GM12878 (cell line): ENCODE data around the gene ACOT13. TPM values are rescaled to one million over a fixed set of nuclear protein-coding genes. Genes with fewer than 3 reads are reported as not detected.

Source experiments
- ATAC-seq: fragments of 200-7000 bp; cut with Tn5 transposase; 3 replicates; pipeline ENCODE4 v1.9.1; 2020; ENCODE audit warnings: mild to moderate bottlenecking, moderate library complexity
- BruUV-seq: library from RNA; stranded (reverse); fragments of 400-500 nt; replicated peaks from 2 replicates; lab custom pipeline; 2021; lab: Mats Ljungman, UMichigan
- CTCF ChIA-PET: fragments of 300-600 bp; sonication (Branson Sonifier 250); formaldehyde crosslinking; extraction: SDS; loops from one replicate; lab custom pipeline; 2021; ENCODE audit warnings: inconsistent platforms; lab: Yijun Ruan, JAX
- POLR2A ChIA-PET: fragments of 350-600 bp; formaldehyde crosslinking; extraction: SDS; loops from one replicate; lab custom pipeline; 2021; ENCODE audit warnings: inconsistent platforms; lab: Charles Lee
- RAD21 ChIA-PET: fragments of 300-600 bp; sonication (Branson Sonifier 250); formaldehyde crosslinking; loops from one replicate; lab custom pipeline; 2023; ENCODE audit warnings: antibody characterized with exemption; ENCODE audit not compliant: unreplicated experiment; lab: Charles Lee
- SMC1A ChIA-PET: fragments of 300-600 bp; sonication (Branson Sonifier 250); formaldehyde crosslinking; loops from one replicate; lab custom pipeline; 2023; ENCODE audit not compliant: unreplicated experiment, uncharacterized antibody; lab: Charles Lee
- DNase-seq: peaks from one replicate; pipeline ENCODE4 v3.0.0-alpha.2; 2011; ENCODE audit warnings: low read depth, low spot score
- FAIRE-seq: peaks from 3 replicates; lab custom pipeline; 2011; peaks lifted over from hg19 to GRCh38; lab: Jason Lieb, UNC
- H2AFZ ChIP-seq: 2 replicates; pipeline ENCODE4 v1.6.0; 2011; ENCODE audit warnings: low read depth, low read length, control low read depth; ENCODE audit not compliant: control insufficient read depth
- H3K27ac ChIP-seq: 2 replicates; pipeline ENCODE4 v1.5.1; 2011; ENCODE audit warnings: control low read depth; ENCODE audit not compliant: control insufficient read depth, insufficient read depth
- H3K27me3 ChIP-seq, 2 experiments: replicated peaks in 1 of 2; 2 replicates each; pipeline versions ENCODE4 v1.6.0 to v1.6.1; 2011; ENCODE audit warnings: low read length in 1 of 2; ENCODE audit not compliant: control insufficient read depth in 2 of 2, insufficient read depth in 2 of 2
- H3K36me3 ChIP-seq, 2 experiments: 2 replicates each; pipeline ENCODE4 v1.5.1; 2011; ENCODE audit warnings: low read length in 1 of 2; ENCODE audit not compliant: control insufficient read depth in 2 of 2, insufficient read depth in 2 of 2
- H3K4me1 ChIP-seq: 2 replicates; pipeline ENCODE4 v1.6.1; 2011; ENCODE audit warnings: mild to moderate bottlenecking, low read length, moderate library complexity, mixed read lengths; ENCODE audit not compliant: control insufficient read depth, insufficient read depth
- H3K4me2 ChIP-seq: 2 replicates; pipeline ENCODE4 v1.6.0; 2011; ENCODE audit warnings: control low read depth; ENCODE audit not compliant: control insufficient read depth, insufficient read depth
- H3K4me3 ChIP-seq: fragments of 200-600 bp; sonication (generic); 2 replicates; pipeline ENCODE4 v1.5.1; 2016
- H3K79me2 ChIP-seq: 2 replicates; pipeline ENCODE4 v1.6.0; 2011; ENCODE audit warnings: low read length; ENCODE audit not compliant: control insufficient read depth, insufficient read depth
- H3K9ac ChIP-seq: 2 replicates; pipeline ENCODE4 v1.8.0; 2011; ENCODE audit warnings: low read length, control low read depth, mixed read lengths; ENCODE audit not compliant: control insufficient read depth, insufficient read depth
- H3K9me3 ChIP-seq: replicated peaks from 3 replicates; pipeline ENCODE4 v1.5.1; 2011; ENCODE audit warnings: mild to moderate bottlenecking, low read length; ENCODE audit not compliant: control insufficient read depth, insufficient read depth
- H4K20me1 ChIP-seq: 2 replicates; pipeline ENCODE4 v1.6.0; 2011; ENCODE audit not compliant: control insufficient read depth, insufficient read depth
- ATF7 ChIP-seq: fragments of 450-650 bp; IDR thresholded peaks from 2 replicates; pipeline ENCODE4 v1.6.1; 2016; ENCODE audit warnings: low read depth, mild to moderate bottlenecking
- BHLHE40 ChIP-seq, 2 experiments: fragments of 450-650 bp in 1 of 2; IDR thresholded peaks; 2 replicates each; pipeline ENCODE4 v1.6.1; 2011 to 2017; ENCODE audit warnings: low read depth in 2 of 2, borderline replicate concordance in 1 of 2, improper control_type of control experiment in 1 of 2, low read length in 1 of 2, mild to moderate bottlenecking in 1 of 2
- CHD2 ChIP-seq: IDR thresholded peaks from 2 replicates; pipeline ENCODE4 v1.6.1; 2011; ENCODE audit warnings: low read depth, low read length, improper control_type of control experiment, borderline replicate concordance
- EED ChIP-seq: sonication (generic); IDR thresholded peaks from 2 replicates; pipeline ENCODE4 v1.6.1; 2016; ENCODE audit warnings: antibody characterized with exemption, low read depth
- EGR1 ChIP-seq, 2 experiments: IDR thresholded peaks; 1 replicate in 1 of 2; 2 replicates in 1 of 2; pipeline ENCODE4 v1.6.1; 2011 to 2012; ENCODE audit warnings: low read depth in 2 of 2, low read length in 2 of 2, borderline replicate concordance in 1 of 2, mild to moderate bottlenecking in 1 of 2, moderate library complexity in 1 of 2
- EP300 ChIP-seq, 2 experiments: fragments of 150-350 bp in 1 of 2; IDR thresholded peaks; 2 replicates each; pipeline ENCODE4 v1.6.1; 2011 to 2012; ENCODE audit warnings: low read depth in 2 of 2, low read length in 2 of 2, borderline replicate concordance in 1 of 2, improper control_type of control experiment in 1 of 2, inconsistent platforms in 1 of 2; ENCODE audit not compliant: control insufficient read depth in 1 of 2
- ESRRA ChIP-seq: IDR thresholded peaks from 2 replicates; pipeline ENCODE4 v1.6.1; 2012; ENCODE audit warnings: mild to moderate bottlenecking, low read length, improper control_type of control experiment
- ETV6 ChIP-seq, 2 experiments: fragments of 450-650 bp in 1 of 2; IDR thresholded peaks in 1 of 2; conservative IDR thresholded peaks in 1 of 2; 2 replicates each; pipeline ENCODE4 v1.6.1; 2014; ENCODE audit warnings: antibody characterized with exemption in 1 of 2, borderline replicate concordance in 1 of 2, low read depth in 1 of 2, mild to moderate bottlenecking in 1 of 2, moderate library complexity in 1 of 2
- EZH2 ChIP-seq: IDR thresholded peaks from 2 replicates; pipeline ENCODE4 v1.6.1; 2012; ENCODE audit warnings: low read depth, mild to moderate bottlenecking, control low read depth, inconsistent platforms, low read length, borderline replicate concordance; ENCODE audit not compliant: control insufficient read depth
- KAT2A ChIP-seq: conservative IDR thresholded peaks from 2 replicates; pipeline ENCODE4 v1.6.1; 2011; ENCODE audit warnings: low read depth, low read length; ENCODE audit not compliant: control insufficient read depth
- LARP7 ChIP-seq: fragments of 450-650 bp; IDR thresholded peaks from 2 replicates; pipeline ENCODE4 v1.6.1; 2017; ENCODE audit warnings: mild to moderate bottlenecking
- POLR2A ChIP-seq: IDR thresholded peaks from 2 replicates; pipeline ENCODE4 v1.6.1; 2011; ENCODE audit warnings: low read depth, mild to moderate bottlenecking, low read length
- SREBF2 ChIP-seq: IDR thresholded peaks from 2 replicates; pipeline ENCODE4 v1.6.1; 2012; ENCODE audit warnings: mild to moderate bottlenecking, low read length
- WRNIP1 ChIP-seq: IDR thresholded peaks from 2 replicates; pipeline ENCODE4 v1.6.1; 2011; ENCODE audit warnings: low read depth, low read length, improper control_type of control experiment, borderline replicate concordance
- YY1 ChIP-seq: IDR thresholded peaks from 2 replicates; pipeline ENCODE4 v1.6.1; 2011; ENCODE audit warnings: low read depth, mild to moderate bottlenecking, low read length
- ZNF207 ChIP-seq: fragments of 450-650 bp; IDR thresholded peaks from 2 replicates; pipeline ENCODE4 v1.6.1; 2014; ENCODE audit warnings: antibody characterized with exemption, mild to moderate bottlenecking, borderline replicate concordance
- ZNF274 ChIP-seq: IDR thresholded peaks from one replicate; pipeline ENCODE4 v1.8.0; 2011; ENCODE audit not compliant: insufficient read length, insufficient read depth
- WGBS: methylation state at CpG from one replicate; pipeline ENCODE4 v1.1.6; 2016; ENCODE audit warnings: low lambda C conversion rate; ENCODE audit not compliant: insufficient replicate concordance, insufficient coverage; ENCODE audit errors: missing lambda C conversion rate; 5-methylcytosine and 5-hydroxymethylcytosine counted together
- in situ Hi-C: fragments of 300-500 bp; cut with MboI; formaldehyde crosslinking; loops from 9 replicates; pipeline ENCODE4 v1.14.3; 2018; ENCODE audit warnings: mixed read lengths
- intact Hi-C: fragments of 100-400 bp; cut with micrococcal nuclease; formaldehyde crosslinking; loops from one replicate; pipeline ENCODE4 v1.14.2; 2022; ENCODE audit not compliant: unreplicated experiment
- polyA plus RNA-seq, 11 experiments: library from polyadenylated mRNA; depleted of rRNA in 4 of 11; unstranded in 6 of 11; stranded (reverse) in 5 of 11; fragments of >200 nt; fragmentation: Nextera tagmentation in 4 of 11; fragmentation: Illumina TruSeq in 1 of 11; extraction: Ambion mirVana in 4 of 11; extraction: Trizol in 1 of 11; gene quantifications; 1 replicate in 1 of 11; 2 replicates in 10 of 11; pipeline versions ENCODE4 v1.2.1 to v1.2.3, GENCODE V29; 2011 to 2016; ENCODE audit warnings: inconsistent platforms in 2 of 11, missing spikeins in 2 of 11, low read depth in 1 of 11
- total RNA-seq, 4 experiments: library from RNA; depleted of rRNA in 3 of 4; stranded (reverse); fragments of >200 nt in 3 of 4; fragmentation: Illumina TruSeq in 1 of 4; extraction: Trizol in 1 of 4; gene quantifications; 2 replicates each; pipeline versions ENCODE4 v1.2.1 to v1.2.3, GENCODE V29; 2013 to 2021
- TF ChIP-seq, protein P1 (sequence below): fragments of 450-650 bp; formaldehyde crosslinking; IDR thresholded peaks from 2 replicates; pipeline ENCODE4 v1.5.0; 2022; ENCODE audit warnings: mild to moderate bottlenecking, missing genetic modification characterization

The ACOT13 gene
- total and polyA plus RNA-seq, 10 of the 15 experiments (the other 5 are each of a cell fraction or from before 2014, with no cell fraction given): 6.0 to 60.6 (median 36.6) TPM

DNA sequence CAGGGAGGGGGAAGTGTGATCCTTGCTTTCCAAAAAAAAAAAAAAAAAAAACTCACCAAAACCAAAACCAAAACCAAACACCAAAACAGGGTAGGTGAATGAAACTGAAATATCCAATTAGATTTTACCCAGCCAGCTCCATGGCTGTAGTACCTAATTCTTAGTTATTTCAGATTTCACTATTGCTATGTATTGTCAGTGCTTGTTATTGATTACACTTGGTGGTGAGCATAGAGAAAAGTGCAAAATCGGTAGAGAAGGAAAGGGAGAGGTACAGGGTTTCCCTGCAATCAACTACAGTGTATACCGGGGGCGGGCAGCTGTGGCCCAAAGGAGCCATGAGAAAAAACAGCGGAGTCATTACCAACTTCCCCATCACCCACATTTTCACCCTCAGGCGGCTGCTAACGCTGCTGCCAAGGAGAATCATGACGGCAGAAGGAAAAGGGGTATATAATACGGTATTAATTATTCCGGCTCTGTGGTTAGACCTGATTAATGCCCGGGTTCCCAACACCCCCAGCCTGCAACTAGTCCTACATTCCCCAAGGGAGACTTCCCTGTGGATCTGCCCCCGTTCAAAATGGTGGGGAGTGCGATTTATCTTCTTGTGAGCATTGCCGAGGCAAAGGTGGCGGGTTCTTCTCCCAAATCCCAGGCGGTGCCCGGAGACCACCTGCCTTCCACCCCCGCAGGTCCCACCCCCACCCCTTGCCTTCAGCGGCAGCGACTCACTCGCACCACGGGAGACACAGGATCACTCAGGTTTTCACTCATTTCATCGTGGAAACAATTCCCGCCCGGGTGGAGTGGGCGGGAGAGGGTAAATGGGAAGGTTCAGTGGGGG lies 52.5 kb downstream of the ACOT13 start, which contains the start of gene C6orf62:
Gene C6orf62, minus strand, starts transcription at position 30 of the 847 bp plus-strand sequence. CDS start 486 bp downstream, outside the sequence.
- H3K9me3 ChIP-seq: no peaks in the 10 kb centered on the region
- H3K4me3 ChIP-seq: peak within 1 kb of the TSS; percentile 86
- peak; percentile 20 for DNase-seq
- peaks cover 62% of the 10 kb centered on the region for H3K79me2 ChIP-seq
- peaks cover 11% of the 10 kb centered on the region; the same call in 1 of the 2 replicates for H4K20me1 ChIP-seq
- no peaks in the 10 kb centered on the region for H3K27me3 ChIP-seq
- in situ Hi-C loops (loop anchor here (25.0 kb wide), 1 partner anchor 657 kb away; no protein-coding TSS in a partner anchor), intact Hi-C loops (loop anchor here (10.0 kb wide), 1 partner anchor 305 kb away; no protein-coding TSS in a partner anchor)
- H3K9ac ChIP-seq: peak within 1 kb of the TSS; percentile 99
- peaks cover 0 to 21% of the 10 kb centered on the region in 2 experiments; a peak in 3 of 4 replicates for H3K36me3 ChIP-seq
- under 1% methylated on average over 23 of the region's 25 CpGs for WGBS
- peak within 1 kb of the TSS; percentile 95 for H3K27ac ChIP-seq
- ChIA-PET RAD21 (interaction anchor here (0.6 to 2.3 kb wide), 12 partner anchors 18 to 354 kb away, joined by 3 to 13 read pairs (median 4); partner anchors contain the start of gene TDP2), SMC1A (interaction anchor here (1.2 to 2.7 kb wide), 8 partner anchors 15 to 198 kb away, joined by 3 to 11 read pairs (median 6); no protein-coding TSS in a partner anchor), CTCF (interaction anchor here (1.2 to 1.9 kb wide), 4 partner anchors 24 to 286 kb away, joined by 3 to 12 read pairs (median 4); no protein-coding TSS in a partner anchor), POLR2A (interaction anchor here (0.6 to 3.5 kb wide), 13 partner anchors 9 to 1803 kb away, joined by 3 to 25 read pairs (median 5); no protein-coding TSS in a partner anchor)
- ATAC-seq: peak; percentile 39
- BruUV-seq: TSS peak; percentile 74
- peak; percentile 69 for FAIRE-seq
- no peak within 1 kb of the TSS for H2AFZ ChIP-seq
- H3K4me1 ChIP-seq: no peaks in the 10 kb centered on the region; the same call in 1 of the 2 replicates
- peak within 1 kb of the TSS; percentile 90 for H3K4me2 ChIP-seq
- TF ChIP-seq KAT2A (no peak), ZNF207 (peak; percentile 41; the same call in 1 of the 2 replicates), CHD2 (peak; percentile 64; the same call in 1 of the 2 replicates), ATF7 (peak; percentile 42; the same call in 1 of the 2 replicates), EP300 (IDR thresholded peaks at IDR 0.05; ENCODE audit: borderline replicate concordance in 1 of 2, control insufficient read depth in 1 of 2, low read depth in 2 of 2, low read length in 2 of 2) (peak in 1 of 2 experiments; percentile 33; a peak in 1 of 4 replicates), EGR1 (IDR thresholded peaks at IDR 0.05; ENCODE audit: borderline replicate concordance in 1 of 2, low read depth in 2 of 2, low read length in 2 of 2) (peak in 1 of 2 experiments; percentile 69; a peak in 2 of 3 replicates), BHLHE40 (IDR thresholded peaks at IDR 0.05; ENCODE audit: borderline replicate concordance in 1 of 2, low read depth in 2 of 2, low read length in 1 of 2) (0 out of 4 replicates have a peak, but pooled peaks of 1 of the 2 experiments have one; percentile 9), ZNF274 (no peak), ESRRA (peak; percentile 44; the same call in 1 of the 2 replicates), EED (peak; percentile 27; the same call in 1 of the 2 replicates), POLR2A (peak; percentile 52), SREBF2 (no peak), EZH2 (no peak), YY1 (peak; percentile 68), WRNIP1 (peak; percentile 95; the same call in 1 of the 2 replicates), LARP7 (0 out of 2 replicates have a peak, but pooled peaks have one; percentile 19), ETV6 (conservative IDR thresholded peaks at IDR 0.05 in 1 of 2, IDR thresholded peaks at IDR 0.05 in 1 of 2; ENCODE audit: borderline replicate concordance in 1 of 2, low read depth in 1 of 2) (no peak)
- TF ChIP-seq, protein P1, sequence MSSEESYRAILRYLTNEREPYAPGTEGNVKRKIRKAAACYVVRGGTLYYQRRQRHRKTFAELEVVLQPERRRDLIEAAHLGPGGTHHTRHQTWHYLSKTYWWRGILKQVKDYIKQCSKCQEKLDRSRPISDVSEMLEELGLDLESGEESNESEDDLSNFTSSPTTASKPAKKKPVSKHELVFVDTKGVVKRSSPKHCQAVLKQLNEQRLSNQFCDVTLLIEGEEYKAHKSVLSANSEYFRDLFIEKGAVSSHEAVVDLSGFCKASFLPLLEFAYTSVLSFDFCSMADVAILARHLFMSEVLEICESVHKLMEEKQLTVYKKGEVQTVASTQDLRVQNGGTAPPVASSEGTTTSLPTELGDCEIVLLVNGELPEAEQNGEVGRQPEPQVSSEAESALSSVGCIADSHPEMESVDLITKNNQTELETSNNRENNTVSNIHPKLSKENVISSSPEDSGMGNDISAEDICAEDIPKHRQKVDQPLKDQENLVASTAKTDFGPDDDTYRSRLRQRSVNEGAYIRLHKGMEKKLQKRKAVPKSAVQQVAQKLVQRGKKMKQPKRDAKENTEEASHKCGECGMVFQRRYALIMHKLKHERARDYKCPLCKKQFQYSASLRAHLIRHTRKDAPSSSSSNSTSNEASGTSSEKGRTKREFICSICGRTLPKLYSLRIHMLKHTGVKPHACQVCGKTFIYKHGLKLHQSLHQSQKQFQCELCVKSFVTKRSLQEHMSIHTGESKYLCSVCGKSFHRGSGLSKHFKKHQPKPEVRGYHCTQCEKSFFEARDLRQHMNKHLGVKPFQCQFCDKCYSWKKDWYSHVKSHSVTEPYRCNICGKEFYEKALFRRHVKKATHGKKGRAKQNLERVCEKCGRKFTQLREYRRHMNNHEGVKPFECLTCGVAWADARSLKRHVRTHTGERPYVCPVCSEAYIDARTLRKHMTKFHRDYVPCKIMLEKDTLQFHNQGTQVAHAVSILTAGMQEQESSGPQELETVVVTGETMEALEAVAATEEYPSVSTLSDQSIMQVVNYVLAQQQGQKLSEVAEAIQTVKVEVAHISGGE (CRISPR knock-in tag): no peak
